HCT116 (cell line): ENCODE results near the gene FRMD3. TPM values are rescaled to one million over a fixed set of nuclear protein-coding genes. Genes with fewer than 3 reads are reported as not detected.

ENCODE experiments used
- ATAC-seq: fragments of 200-7000 bp; cut with Tn5 transposase; 2 replicates; pipeline ENCODE4 v1.9.1; 2020; ENCODE audit warnings: mild to moderate bottlenecking, moderate library complexity
- BruUV-seq: library from RNA; stranded (reverse); fragments of 400-500 nt; replicated peaks from 2 replicates; lab custom pipeline; 2021; lab: Mats Ljungman, UMichigan
- CTCF ChIA-PET: fragments of 300-600 bp; sonication (Branson Sonifier 250); formaldehyde crosslinking; loops from one replicate; lab custom pipeline; 2021; ENCODE audit warnings: antibody characterized with exemption; lab: Charles Lee
- POLR2A ChIA-PET: fragments of 300-600, 350-600 bp; sonication (Branson Sonifier 250); formaldehyde crosslinking; loops from one replicate; lab custom pipeline; 2021; ENCODE audit warnings: antibody characterized with exemption; lab: Charles Lee
- RAD21 ChIA-PET, 2 experiments: fragments of 300-600 bp; sonication (Branson Sonifier 250); formaldehyde crosslinking; loops; one replicate each; lab custom pipeline; 2023; ENCODE audit warnings: low total read pairs in 2 of 2; ENCODE audit not compliant: uncharacterized antibody in 2 of 2, unreplicated experiment in 2 of 2, low non-redundant PET in 1 of 2; lab: Charles Lee
- DNase-seq: peaks from one replicate; pipeline ENCODE4 v3.0.0-alpha.2; 2010; ENCODE audit warnings: low read depth, low spot score
- H2AFZ ChIP-seq: fragments of 200-600 bp; shearing (Covaris generic), sonication (generic); 2 replicates; pipeline ENCODE4 v1.6.1; 2017; ENCODE audit warnings: low read depth, mixed run types, mixed read lengths, antibody characterized with exemption, low read length; ENCODE audit not compliant: poor library complexity, severe bottlenecking
- H3K27ac ChIP-seq: 2 replicates; pipeline ENCODE4 v1.5.1; 2012; ENCODE audit warnings: low read depth, low read length
- H3K27me3 ChIP-seq: fragments of 200-600 bp; sonication (generic); 2 replicates; pipeline ENCODE4 v1.6.1; 2016; ENCODE audit warnings: mixed run types, low read length, mixed read lengths; ENCODE audit not compliant: insufficient read depth
- H3K36me3 ChIP-seq, 2 experiments: fragments of 200-500 bp in 1 of 2; fragments of 200-600 bp in 1 of 2; sonication (Bioruptor generic) in 1 of 2; sonication (generic) in 1 of 2; 2 replicates each; pipeline versions ENCODE4 v1.5.1 to v1.6.1; 2014 to 2016; ENCODE audit warnings: low read length in 2 of 2, inconsistent platforms in 1 of 2, mixed read lengths in 1 of 2, mixed run types in 1 of 2; ENCODE audit not compliant: insufficient read depth in 2 of 2, control insufficient read depth in 1 of 2
- H3K4me1 ChIP-seq, 2 experiments: fragments of 200-600 bp in 1 of 2; sonication (generic) in 1 of 2; 2 replicates each; pipeline versions ENCODE4 v1.5.1 to v1.6.1; 2012 to 2017; ENCODE audit warnings: low read length in 2 of 2, inconsistent platforms in 1 of 2, mild to moderate bottlenecking in 1 of 2, mixed read lengths in 1 of 2, mixed run types in 1 of 2, moderate library complexity in 1 of 2; ENCODE audit not compliant: insufficient read depth in 2 of 2, control insufficient read depth in 1 of 2
- H3K4me2 ChIP-seq: fragments of 200-600 bp; sonication (generic); 2 replicates; pipeline ENCODE4 v1.6.1; 2017; ENCODE audit warnings: mixed run types, low read length, mixed read lengths
- H3K4me3 ChIP-seq, 2 experiments: fragments of 200-600 bp in 1 of 2; sonication (generic) in 1 of 2; replicated peaks in 1 of 2; 2 replicates each; pipeline ENCODE4 v1.5.1; 2011 to 2016; ENCODE audit warnings: low read length in 2 of 2, control low read depth in 1 of 2, low read depth in 1 of 2, mild to moderate bottlenecking in 1 of 2, mixed read lengths in 1 of 2, mixed run types in 1 of 2
- H3K79me2 ChIP-seq: fragments of 200-600 bp; sonication (generic); 2 replicates; pipeline ENCODE4 v1.6.1; 2017; ENCODE audit warnings: mild to moderate bottlenecking, mixed run types, low read length, moderate library complexity, mixed read lengths; ENCODE audit not compliant: insufficient read depth
- H3K9ac ChIP-seq: fragments of 200-600 bp; sonication (generic); 2 replicates; pipeline ENCODE4 v1.6.1; 2016; ENCODE audit warnings: low read length, mixed read lengths
- H3K9me2 ChIP-seq: fragments of 200-600 bp; sonication (generic), shearing (Covaris generic); 2 replicates; pipeline ENCODE4 v1.6.1; 2017; ENCODE audit warnings: mixed run types, mild to moderate bottlenecking, moderate library complexity; ENCODE audit not compliant: insufficient read depth
- H3K9me3 ChIP-seq, 2 experiments: fragments of 200-500 bp in 1 of 2; fragments of 200-600 bp in 1 of 2; sonication (Bioruptor generic) in 1 of 2; sonication (generic) in 1 of 2; 2 replicates each; pipeline ENCODE4 v1.6.1; 2014 to 2017; ENCODE audit warnings: low read length in 2 of 2, mixed read lengths in 2 of 2, inconsistent platforms in 1 of 2, low read depth in 1 of 2, mild to moderate bottlenecking in 1 of 2, mixed run types in 1 of 2, moderate library complexity in 1 of 2; ENCODE audit not compliant: control insufficient read depth in 1 of 2, insufficient read depth in 1 of 2
- H4K20me1 ChIP-seq: fragments of 200-600 bp; sonication (generic), shearing (Covaris generic); 2 replicates; pipeline ENCODE4 v1.6.1; 2017; ENCODE audit warnings: mixed run types, mild to moderate bottlenecking, moderate library complexity; ENCODE audit not compliant: insufficient read depth
- EZH2phosphoT487 ChIP-seq: fragments of 200-600 bp; IDR thresholded peaks from 2 replicates; pipeline ENCODE4 v1.6.1; 2018; ENCODE audit warnings: antibody characterized with exemption, borderline replicate concordance
- JUND ChIP-seq: IDR thresholded peaks from 2 replicates; pipeline ENCODE4 v1.6.1; 2012
- POLR2A ChIP-seq: IDR thresholded peaks from 2 replicates; pipeline ENCODE4 v1.7.0; 2011; ENCODE audit warnings: borderline replicate concordance; ENCODE audit not compliant: insufficient read depth, insufficient read length; ENCODE audit errors: extremely low read depth
- SP1 ChIP-seq: IDR thresholded peaks from 2 replicates; pipeline ENCODE4 v1.6.1; 2012; ENCODE audit warnings: low read depth
- TCF7L2 ChIP-seq: IDR thresholded peaks from 2 replicates; pipeline ENCODE4 v1.7.0; 2011; ENCODE audit warnings: borderline replicate concordance, inconsistent platforms; ENCODE audit not compliant: insufficient read depth, insufficient read length; ENCODE audit errors: extremely low read depth
- ZFX ChIP-seq: fragments of 450-650 bp; IDR thresholded peaks from 2 replicates; pipeline ENCODE4 v1.6.1; 2017
- intact Hi-C: fragments of 100-400 bp; cut with micrococcal nuclease; formaldehyde crosslinking; loops from 2 replicates; pipeline ENCODE4 v1.10.0; 2022
- total RNA-seq: library from RNA; stranded (reverse); gene quantifications from one replicate; pipeline ENCODE4 v1.2.1, GENCODE V29; 2021; ENCODE audit not compliant: unreplicated experiment
- TF ChIP-seq, protein P1 (sequence below): IDR thresholded peaks from 2 replicates; pipeline ENCODE4 v1.6.1; 2012

FRMD3 gene
- total RNA-seq, 1 experiment from 2014 or later: 0.89 TPM

GRCh38 chr9:83479765-83480164 is 58.4 kb downstream of the FRMD3 start:
- intact Hi-C loops: no loop called here
- Histone ChIP-seq H2AFZ (no peak overlapping the region), H3K27me3 (no peaks in the 10 kb centered on the region), H3K79me2 (no peaks in the 10 kb centered on the region), H4K20me1 (no peaks in the 10 kb centered on the region), H3K4me3 (no peak overlapping the region), H3K4me2 (no peak overlapping the region), H3K9me2 (no peaks in the 10 kb centered on the region), H3K27ac (no peak overlapping the region), H3K9me3 (no peaks in the 10 kb centered on the region), H3K4me1 (no peaks in the 10 kb centered on the region), H3K9ac (no peak overlapping the region), H3K36me3 (no peaks in the 10 kb centered on the region)
- POLR2A ChIA-PET: no interaction called here
- no peak for DNase-seq
- no peak for ATAC-seq
- CTCF ChIA-PET: no interaction called here
- TF ChIP-seq ZFX (no peak), TCF7L2 (no peak)
- BruUV-seq: no TSS peak
- RAD21 ChIA-PET: no interaction called here

- intact Hi-C loops: no loop called here
- CTCF ChIA-PET: no interaction called here
- no TSS peak for BruUV-seq
- H3K36me3 ChIP-seq: no peaks in the 10 kb centered on the region
- peaks cover 0 to under 1% of the 10 kb centered on the region in 2 experiments; a peak in 1 of 4 replicates for H3K4me1 ChIP-seq
- H3K9ac ChIP-seq: no peak overlapping the region
- H3K4me2 ChIP-seq: no peak overlapping the region
- TF ChIP-seq SP1 (no peak), POLR2A (no peak), EZH2phosphoT487 (no peak), JUND (no peak)
- TF ChIP-seq, protein P1, sequence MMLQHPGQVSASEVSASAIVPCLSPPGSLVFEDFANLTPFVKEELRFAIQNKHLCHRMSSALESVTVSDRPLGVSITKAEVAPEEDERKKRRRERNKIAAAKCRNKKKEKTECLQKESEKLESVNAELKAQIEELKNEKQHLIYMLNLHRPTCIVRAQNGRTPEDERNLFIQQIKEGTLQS: no peak
- no peak overlapping the region for H3K4me3 ChIP-seq
- no peaks in the 10 kb centered on the region for H3K9me3 ChIP-seq
- no peaks in the 10 kb centered on the region for H4K20me1 ChIP-seq
- RAD21 ChIA-PET: no interaction called here
- no peak overlapping the region for H3K27ac ChIP-seq
- H3K9me2 ChIP-seq: no peaks in the 10 kb centered on the region
- no peak overlapping the region for H2AFZ ChIP-seq
- POLR2A ChIA-PET: no interaction called here
- DNase-seq: no peak
- no peaks in the 10 kb centered on the region for H3K27me3 ChIP-seq
- no peaks in the 10 kb centered on the region for H3K79me2 ChIP-seq
- no peak for ATAC-seq
Measured at GRCh38 chr9:83477571-83477970, 60.6 kb downstream of the FRMD3 start.
